ENCODE data around the gene APOO.
A peak's percentile ranks its signal among the peaks of the same experiment; 100 is the strongest.

Gene APOO

DNA sequence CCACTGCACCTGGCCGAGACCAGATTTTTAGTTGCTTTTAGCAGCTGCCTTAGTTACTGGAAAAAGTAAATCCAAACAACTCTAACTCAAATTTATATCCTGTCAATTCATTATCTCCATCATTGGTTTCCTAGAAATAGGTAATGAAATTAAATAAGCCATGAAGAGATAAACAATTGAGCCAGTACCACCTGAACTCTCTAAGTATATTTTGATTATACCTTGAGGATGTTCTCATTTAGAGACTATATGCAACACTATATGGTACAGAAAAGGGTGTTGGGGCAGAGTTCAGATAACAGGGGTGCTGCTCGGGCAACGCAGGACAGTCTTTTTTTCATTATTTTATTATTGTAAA, 89.8 kb downstream of the APOO start:
- DNase-seq (ENCODE audit: low spot score): no peak

DNA sequence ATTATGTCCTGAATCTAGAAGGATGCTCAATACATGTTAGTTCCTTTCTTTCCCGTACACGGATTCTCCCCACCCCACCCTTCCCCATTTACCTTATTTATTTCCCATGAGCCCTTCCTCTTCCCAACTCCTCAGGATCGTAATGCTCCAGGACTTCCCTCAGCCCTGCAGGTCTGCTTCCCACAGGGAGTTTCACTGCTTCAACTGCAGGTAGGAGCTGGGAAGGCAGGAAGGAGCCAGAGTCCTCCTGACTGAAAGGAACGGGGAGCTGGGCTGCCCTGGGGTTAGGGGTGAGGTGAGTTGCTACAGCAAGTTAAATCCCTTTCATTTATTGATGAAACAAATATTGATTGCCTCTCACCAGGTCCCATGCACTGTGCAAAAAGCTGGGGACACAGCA, 91.6 kb downstream of the APOO start:
- no peak for DNase-seq (ENCODE audit: low spot score)

DNA sequence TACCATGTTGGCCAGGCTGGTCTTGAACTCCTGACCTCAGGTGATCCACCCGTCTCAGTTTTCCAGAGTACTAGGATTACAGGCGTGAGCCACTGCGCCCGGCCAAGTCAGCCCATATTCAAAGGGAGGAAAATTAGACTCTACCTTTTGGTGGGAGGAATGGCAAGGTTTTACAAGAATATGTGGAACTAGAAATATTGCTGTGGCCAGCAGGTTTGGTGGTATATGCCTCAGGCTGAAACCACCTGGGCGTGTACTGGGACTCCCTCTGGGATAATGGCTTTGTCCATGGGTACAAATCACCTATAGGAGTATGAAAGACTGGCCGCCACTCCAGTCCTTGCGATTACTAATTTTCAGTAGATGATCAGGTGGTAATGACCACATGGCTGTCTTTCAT, 92.4 kb downstream of the APOO start:
- DNase-seq (ENCODE audit: low spot score): no peak

DNA sequence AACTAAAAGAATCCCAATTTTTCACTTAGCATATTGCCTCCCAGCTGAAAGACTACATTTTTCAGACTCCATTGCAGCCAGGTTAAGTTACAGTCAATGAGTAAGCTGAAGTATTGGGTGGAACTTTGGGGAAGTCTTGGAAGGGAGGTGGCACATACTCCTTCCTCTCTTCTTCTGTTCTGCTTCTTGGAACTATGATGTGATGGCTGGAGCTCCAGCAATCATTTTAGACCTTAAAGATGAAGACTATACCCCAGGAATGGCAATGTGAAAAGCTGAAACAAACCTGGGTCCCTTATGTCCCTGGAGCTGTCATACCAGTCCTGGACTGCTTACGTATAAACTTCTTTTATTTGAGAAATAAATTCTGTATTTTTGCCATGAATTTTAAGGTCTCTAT, 93.9 kb downstream of the APOO start:
- no peak for DNase-seq (ENCODE audit: low spot score)

DNA sequence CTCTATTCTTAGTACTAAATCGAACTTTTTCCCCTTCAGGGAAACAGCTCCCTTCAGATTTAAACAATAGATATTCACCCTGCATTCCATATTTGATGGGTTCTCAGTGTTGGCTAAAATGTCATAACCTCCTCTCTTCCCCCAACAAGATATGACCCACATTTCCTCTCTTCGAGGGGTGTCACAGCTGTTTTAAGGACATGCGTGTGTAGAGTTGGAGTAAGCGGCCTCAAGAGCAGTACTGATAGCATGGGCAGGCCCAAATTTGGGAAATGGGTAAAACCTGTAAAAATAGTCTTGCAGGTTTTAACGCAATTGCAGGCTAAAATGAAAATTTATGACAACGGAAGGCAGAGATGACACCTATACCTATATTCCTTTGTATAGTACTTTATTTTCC, 96.1 kb downstream of the APOO start:
- no peak for DNase-seq (ENCODE audit: low spot score)

DNA sequence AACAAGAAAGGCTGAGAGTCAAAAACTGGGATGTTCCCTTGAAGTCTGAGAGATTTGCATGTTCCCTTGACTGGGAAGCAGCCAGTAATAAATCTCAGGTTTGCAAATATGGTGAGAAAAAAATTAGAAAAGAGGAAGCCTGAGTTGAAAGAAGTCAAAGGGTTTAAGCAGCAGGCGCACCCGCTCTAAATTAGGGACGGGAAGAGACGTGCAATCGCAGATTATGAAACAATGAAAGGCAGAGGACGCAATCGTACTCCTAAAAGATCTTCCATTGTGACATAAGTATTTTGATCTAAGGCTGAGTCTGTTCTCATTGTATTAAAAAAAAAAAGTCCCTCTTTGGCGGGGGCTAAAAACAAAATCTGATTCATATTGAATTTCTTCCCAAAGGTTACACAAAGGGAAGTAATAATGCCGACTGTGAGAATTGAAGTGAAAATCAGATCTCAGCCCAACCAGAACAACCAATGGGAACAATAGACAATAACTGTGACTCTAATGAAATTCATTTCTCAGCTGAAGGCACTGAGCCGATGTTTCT, 96.6 kb downstream of the APOO start:
- no peak for DNase-seq (ENCODE audit: low spot score)

DNA sequence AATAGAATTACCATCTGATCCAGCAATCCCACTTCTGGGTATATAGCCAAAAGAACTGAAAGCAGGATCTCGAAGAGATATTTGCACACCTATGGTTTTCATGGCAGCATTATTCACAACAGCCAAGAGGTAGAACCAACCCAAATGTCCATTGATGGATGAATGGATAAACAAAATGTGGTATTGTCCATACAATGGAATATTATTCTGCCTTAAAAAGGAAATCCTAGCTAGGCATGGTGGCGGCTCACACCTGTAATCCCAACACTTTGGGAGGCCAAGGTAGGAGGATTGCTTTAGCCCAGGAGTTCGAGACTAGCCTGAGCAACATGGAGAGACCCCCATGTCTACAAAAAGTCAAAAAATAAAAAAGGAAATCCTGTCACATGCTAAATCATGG, 97.5 kb downstream of the APOO start:
- DNase-seq (ENCODE audit: low spot score): no peak

DNA sequence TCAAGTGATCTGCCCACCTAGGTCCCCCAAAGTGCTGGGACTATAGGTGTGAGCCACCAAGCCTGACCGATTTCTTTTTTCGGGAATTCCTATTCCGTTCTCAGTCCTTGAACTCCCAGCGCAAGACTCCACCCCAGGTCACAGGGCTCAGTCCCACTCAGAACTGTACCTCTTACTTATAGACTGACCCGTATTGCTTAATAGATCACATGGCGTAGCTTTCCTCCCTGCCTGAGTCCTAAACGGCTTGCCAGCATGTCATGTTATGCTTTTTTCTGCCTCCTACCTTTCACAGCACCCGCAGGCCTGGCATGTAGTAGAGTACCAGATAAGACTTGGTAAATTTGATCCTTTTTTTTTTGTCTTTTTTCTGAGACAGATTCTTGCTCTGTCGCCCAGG, 102.3 kb downstream of the APOO start:
- DNase-seq (ENCODE audit: low spot score): no peak

DNA sequence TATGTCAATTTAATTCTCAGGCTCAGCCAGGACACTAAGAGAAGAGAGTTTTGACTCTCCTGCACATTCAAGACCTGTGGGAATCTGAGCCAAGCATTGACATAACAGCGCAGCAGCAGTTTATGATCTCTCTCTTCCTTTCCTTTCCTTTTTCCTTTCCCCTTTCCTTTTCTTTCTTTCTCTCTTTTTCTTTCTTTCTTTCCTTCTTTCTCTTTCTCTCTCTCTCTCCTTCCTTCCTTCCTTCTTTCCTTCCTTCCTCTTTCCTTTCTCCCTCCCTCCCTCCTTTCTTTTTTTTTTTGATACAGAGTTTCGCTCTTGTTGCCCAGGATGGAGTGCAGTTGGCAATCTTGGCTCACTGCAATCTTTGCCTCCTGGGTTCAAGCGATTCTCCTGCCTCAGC, 103.2 kb downstream of the APOO start:
- DNase-seq (ENCODE audit: low spot score): no peak

DNA sequence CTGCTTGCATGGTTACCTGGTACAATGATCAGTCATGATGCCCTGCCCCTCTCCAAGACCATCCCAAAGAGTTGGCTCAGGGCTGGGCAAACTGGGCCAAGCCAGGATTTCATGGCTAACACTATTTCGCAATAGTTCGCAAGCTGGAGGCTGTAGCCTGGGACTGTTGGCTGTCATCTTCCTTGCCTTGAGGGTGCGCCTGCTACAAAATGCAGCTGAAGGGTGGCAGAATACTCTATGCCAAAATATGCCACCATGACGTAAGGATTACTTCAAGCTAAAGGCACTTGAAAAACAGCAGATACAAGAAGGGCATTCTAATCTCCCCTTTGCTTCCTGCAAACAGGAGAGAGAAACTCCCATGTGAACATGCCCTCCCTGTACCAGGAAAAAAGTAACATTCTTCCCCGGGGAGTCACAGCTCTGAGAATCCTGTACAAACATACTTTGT, 103.8 kb downstream of the APOO start:
- peak; percentile 12 for DNase-seq (ENCODE audit: low spot score)

DNA sequence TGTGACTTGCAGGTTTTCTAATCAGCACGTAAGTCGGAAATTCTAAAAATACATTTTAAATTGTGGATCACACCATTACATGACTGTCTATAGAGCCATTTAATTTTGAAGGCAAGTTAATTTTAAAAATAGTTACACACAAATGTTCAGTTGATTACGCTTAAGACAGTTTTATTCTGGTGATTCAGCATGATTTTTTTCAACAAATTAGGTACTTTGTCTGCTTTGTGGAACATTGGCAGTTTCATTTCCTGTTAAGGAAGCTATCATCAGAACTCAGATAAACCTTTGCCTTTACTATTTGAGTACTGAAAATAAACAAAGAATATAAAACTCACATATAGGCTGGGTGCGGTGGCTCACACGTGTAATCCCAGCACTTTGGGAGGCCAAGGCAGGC, 105.3 kb downstream of the APOO start:
- no peak for DNase-seq (ENCODE audit: low spot score)

DNA sequence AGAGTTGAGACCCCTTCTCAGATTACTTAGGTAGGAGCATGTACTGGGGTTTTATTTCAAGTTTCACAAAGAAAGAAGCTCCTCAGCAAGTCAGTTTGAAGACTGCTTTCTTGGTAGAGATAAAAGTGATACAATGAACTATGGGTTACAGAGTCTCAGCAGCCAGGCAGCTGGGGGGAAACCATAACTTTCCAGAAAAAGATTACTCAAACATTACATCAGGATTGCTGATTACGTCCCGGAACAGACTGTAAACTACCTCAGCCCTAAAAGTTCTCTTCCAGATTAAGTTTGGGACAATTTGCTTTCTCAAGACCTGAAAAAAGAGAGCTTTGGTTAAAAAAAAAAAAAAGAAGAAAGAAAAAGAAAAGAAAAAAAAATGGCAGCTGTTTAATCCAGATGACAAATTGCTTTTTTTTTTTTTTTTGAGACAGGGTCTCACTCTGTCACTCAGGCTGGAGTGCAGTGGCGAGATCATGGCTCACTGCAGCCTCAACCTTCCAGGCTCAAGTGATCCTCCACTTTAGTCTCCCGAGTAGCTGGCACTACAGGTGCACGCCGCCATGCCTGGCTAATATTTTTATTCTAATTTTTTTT, 108.2 kb downstream of the APOO start:
- DNase-seq (ENCODE audit: low spot score): no peak

DNA sequence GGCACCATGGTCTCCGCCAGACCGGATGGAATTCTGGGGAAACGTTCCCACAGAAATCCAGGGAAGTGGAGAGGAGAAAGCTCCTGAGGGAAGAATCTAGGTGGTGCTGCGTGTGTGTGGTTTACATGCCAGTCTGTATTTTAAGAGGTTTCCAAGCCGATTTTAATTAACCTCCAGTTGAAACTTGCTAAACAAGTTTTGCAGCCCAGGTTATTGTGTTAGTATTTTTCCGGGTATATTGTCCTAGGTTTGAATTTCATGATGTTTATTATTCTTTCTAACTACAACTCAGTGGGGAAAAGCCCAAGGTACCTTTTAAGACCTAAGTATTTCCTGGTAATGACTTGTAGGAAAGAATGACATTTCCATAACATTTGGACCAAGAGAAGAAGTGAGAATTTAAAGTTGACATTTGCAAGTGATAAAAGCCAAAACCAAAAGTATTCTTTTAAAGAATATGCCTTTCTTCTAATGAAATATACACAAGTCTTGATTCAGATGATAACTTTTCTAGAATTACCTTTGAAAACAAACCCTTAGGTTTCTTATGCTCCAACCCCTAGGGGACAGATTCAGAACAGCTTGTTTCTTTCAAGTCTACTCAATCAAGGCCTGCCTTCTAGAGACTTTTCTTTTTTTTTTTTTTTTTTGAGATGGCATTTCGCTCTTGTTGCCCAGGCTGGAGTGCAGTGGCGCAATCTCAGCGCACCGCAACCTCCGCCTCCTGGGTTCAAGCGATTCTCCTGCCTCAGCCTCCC, 110.2 kb downstream of the APOO start:
- no peak for DNase-seq (ENCODE audit: low spot score)

DNA sequence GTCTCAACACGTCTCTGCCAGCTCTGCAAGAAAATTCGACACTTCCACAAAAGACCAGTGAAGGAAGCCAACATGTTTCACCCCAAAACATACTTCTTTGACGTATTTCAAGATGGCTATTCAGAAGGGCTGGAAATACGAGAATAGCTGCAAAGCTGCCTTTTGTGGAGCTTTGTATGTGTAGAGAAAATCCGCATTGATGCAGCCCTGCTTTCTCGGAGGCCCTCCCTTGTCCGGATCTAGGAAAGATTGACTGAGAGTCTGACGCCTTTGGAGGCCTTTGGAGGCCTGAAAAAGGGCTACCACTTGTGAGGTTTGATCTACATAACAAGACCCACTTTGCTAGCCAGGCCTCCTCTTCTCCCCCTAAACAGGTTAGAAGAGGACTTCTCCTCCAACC, 112.5 kb downstream of the APOO start:
- no peak for DNase-seq (ENCODE audit: low spot score)

DNA sequence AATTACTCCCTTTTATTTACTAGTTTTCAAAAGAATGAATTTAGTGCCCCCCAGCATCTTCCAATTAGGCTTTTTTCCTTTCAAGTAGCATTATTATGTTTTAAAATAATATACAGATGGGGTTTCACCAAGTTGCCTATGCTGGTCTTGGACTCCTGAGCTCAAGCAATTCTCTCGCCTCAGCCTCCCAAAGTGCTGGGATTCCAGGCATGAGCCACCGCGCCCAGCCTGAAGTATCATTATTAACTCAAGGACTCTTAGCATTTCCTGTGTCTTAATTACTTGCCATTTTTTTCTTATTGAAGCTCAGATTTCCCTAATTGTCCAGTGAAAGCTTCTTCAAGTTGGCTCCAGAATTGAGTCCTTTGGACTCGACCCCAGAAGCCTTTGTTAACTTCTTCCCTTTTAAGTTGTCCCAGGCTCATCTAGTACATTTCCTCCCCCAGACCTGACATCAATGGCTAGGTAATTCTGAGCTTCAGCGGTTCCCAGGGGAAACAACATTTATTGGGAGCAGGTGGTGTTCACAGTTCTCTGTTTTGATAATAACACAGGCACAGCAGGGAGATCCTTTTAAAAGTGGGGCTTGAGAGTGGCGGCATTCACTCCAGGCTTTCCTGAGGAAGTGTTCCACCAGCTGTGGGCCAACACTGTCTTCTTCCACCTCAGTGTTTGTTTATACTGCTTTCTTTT, 114.7 kb downstream of the APOO start:
- no peak for DNase-seq (ENCODE audit: low spot score)

DNA sequence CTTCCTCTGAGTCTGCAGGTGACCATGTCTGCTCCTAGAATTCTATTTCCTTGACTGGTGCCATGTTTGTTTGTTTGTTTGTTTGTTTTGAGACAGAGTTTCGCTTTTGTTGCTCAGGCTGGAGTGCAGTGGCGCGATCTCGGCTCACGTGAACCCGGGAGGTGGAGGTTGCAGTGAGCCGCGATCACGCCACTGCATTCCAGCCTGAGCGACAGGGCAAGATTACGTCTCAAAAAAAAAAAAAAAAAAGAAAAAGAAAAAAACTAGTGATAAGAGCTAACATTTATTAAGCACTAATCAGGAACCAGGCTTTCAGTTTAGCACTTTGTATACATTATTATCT, 117.6 kb downstream of the APOO start:
- no peak for DNase-seq (ENCODE audit: low spot score)

DNA sequence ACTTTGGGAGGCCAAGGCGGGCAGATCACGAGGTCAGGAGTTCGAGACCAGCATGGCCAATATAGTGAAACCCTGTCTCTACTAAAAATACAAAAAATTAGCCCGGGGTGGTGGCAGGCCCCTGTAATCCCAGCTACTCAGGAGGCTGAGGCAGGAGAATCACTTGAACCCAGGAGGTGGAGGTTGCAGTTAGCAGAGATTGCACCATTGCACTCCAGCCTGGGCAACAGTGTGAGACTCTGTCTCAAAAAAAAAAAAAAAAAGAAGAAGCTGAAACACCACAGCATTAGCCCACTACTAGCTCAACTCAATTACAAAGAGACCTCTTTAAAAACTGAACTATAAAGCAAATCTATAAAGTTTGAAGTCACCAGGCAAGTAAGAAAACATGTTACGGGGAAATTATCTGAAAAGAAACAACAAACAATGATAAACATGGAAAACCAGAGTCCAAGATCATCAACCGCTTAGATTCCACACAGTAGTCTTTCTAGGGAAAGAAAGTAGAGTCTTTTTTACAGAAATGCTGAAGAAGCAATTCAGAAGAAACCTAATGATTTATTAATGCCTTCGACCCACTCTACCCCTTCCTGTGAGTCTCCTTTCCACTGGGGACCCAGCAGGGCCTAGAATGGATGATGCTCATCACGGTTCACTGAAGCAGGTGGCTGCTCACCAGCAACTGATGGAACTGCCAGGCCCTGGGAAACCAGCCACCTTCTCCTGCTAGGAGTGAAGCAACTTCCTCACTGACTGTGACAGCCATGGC, 118.2 kb downstream of the APOO start:
- no peak for DNase-seq (ENCODE audit: low spot score)

DNA sequence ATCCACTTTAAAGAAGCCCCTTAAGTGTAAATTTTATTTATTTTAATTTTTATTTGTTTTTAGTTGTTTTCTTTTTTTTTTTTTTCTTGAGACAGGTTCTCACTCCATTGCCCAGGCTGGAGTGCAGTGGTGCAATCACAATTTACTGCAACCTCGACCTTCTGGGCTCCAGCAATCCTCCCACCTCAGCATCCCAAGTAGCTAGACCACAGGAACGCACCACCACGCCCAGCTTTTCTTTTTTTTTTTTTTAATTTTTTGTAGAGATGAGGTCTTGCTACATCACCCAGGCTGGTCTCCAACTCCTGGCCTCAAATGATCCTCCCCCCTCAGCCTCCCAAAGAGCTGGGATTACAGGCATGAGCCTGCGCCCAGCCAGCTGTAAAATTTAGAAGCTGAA, 118.8 kb downstream of the APOO start:
- DNase-seq (ENCODE audit: low spot score): no peak

DNA sequence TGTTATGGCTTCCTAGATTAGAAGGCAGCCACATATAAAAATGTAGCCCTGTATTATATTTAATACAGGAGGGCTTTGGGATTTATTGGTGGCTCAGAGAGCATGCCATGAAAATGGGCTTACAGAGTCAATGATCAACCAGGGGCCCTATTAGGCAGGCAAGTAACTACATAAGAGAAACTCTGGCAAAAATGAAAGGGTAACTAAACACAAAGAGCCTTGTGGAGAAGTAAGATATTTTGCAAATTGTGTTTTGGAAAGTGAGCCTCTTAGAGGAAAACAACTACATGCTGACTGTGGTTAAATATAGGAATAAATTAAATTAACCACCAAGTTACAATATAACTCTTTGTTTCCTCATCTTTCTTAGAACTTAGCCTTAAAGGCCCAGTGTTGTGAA, 119.2 kb downstream of the APOO start:
- DNase-seq (ENCODE audit: low spot score): no peak

DNA sequence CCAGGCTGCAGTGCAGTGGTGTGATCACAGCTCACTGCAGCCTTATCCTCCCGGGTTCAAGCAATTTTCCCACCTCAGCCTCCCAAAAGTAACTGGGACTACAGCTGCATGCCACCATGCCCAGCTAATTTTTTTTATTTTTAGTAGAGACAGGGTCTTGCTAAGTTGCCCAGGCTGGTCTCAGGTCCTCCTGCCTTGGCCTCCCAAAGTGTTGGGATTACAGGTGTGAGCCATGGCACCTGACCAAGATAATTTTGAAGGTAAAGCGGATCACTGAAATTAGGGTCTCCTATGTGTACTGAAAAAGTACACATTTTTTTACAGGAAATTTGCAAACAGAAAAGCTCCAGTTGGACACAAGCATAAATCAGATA, 120.0 kb downstream of the APOO start:
- DNase-seq (ENCODE audit: low spot score): no peak

DNA sequence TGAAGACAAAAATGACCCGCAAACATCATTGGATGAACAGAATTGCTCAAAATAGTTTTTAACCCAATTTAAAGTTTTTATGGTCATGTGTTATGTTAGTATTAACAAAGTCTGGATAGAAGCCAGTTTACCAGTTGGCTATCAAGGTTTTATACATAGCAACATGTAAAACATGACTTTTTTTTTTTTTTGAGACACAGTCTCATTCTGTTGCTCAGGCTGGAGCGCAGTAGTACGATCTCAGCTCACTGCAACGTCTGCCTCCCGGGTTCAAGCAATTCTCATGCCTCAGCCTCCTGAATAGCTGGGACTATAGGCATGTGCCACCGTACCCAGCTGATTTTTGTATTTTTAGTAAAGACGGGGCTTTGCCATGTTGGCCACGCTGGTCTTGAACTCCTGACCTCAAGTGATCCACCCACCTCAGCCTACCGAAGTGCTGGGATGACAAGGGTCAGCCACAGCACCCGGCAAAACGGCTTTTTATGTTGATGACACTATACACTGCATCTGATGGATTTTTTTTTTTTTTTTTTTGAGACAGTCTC, 121.4 kb downstream of the APOO start:
- DNase-seq (ENCODE audit: low spot score): no peak

DNA sequence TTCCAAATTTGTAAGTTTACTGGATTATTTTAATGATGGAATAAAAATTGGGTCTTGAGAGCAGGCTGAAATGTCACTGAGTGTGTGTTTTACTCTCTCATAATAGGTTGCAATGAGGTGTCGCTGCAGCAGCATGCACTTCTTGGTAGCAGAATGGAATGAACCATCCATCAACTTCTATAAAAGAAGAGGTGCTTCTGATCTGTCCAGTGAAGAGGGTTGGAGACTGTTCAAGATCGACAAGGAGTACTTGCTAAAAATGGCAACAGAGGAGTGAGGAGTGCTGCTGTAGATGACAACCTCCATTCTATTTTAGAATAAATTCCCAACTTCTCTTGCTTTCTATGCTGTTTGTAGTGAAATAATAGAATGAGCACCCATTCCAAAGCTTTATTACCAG, 122.2 kb downstream of the APOO start:
- no peak for DNase-seq (ENCODE audit: low spot score)

Data from AG08395 (cell line).